Measurements from ENCODE around the gene FAF2.

GRCh38 chr5:176530983-176531901, 83.1 kb downstream of the FAF2 start:
- TF ChIP-seq, protein P1, sequence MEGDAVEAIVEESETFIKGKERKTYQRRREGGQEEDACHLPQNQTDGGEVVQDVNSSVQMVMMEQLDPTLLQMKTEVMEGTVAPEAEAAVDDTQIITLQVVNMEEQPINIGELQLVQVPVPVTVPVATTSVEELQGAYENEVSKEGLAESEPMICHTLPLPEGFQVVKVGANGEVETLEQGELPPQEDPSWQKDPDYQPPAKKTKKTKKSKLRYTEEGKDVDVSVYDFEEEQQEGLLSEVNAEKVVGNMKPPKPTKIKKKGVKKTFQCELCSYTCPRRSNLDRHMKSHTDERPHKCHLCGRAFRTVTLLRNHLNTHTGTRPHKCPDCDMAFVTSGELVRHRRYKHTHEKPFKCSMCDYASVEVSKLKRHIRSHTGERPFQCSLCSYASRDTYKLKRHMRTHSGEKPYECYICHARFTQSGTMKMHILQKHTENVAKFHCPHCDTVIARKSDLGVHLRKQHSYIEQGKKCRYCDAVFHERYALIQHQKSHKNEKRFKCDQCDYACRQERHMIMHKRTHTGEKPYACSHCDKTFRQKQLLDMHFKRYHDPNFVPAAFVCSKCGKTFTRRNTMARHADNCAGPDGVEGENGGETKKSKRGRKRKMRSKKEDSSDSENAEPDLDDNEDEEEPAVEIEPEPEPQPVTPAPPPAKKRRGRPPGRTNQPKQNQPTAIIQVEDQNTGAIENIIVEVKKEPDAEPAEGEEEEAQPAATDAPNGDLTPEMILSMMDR (IDR thresholded peaks at IDR 0.05 in 4 of 5, conservative IDR thresholded peaks at IDR 0.05 in 1 of 5), result no peak
- TF ChIP-seq POLR2A (IDR thresholded peaks at IDR 0.05), result no peak
